Measurements from ENCODE around the gene CRTC2.
"Not testable (repeated sequence)": the region's sequence is repeated elsewhere in the genome, so short reads cannot be mapped to it uniquely, and the experiment has no call there.

The CRTC2 gene, protein sequence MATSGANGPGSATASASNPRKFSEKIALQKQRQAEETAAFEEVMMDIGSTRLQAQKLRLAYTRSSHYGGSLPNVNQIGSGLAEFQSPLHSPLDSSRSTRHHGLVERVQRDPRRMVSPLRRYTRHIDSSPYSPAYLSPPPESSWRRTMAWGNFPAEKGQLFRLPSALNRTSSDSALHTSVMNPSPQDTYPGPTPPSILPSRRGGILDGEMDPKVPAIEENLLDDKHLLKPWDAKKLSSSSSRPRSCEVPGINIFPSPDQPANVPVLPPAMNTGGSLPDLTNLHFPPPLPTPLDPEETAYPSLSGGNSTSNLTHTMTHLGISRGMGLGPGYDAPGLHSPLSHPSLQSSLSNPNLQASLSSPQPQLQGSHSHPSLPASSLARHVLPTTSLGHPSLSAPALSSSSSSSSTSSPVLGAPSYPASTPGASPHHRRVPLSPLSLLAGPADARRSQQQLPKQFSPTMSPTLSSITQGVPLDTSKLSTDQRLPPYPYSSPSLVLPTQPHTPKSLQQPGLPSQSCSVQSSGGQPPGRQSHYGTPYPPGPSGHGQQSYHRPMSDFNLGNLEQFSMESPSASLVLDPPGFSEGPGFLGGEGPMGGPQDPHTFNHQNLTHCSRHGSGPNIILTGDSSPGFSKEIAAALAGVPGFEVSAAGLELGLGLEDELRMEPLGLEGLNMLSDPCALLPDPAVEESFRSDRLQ

DNA sequence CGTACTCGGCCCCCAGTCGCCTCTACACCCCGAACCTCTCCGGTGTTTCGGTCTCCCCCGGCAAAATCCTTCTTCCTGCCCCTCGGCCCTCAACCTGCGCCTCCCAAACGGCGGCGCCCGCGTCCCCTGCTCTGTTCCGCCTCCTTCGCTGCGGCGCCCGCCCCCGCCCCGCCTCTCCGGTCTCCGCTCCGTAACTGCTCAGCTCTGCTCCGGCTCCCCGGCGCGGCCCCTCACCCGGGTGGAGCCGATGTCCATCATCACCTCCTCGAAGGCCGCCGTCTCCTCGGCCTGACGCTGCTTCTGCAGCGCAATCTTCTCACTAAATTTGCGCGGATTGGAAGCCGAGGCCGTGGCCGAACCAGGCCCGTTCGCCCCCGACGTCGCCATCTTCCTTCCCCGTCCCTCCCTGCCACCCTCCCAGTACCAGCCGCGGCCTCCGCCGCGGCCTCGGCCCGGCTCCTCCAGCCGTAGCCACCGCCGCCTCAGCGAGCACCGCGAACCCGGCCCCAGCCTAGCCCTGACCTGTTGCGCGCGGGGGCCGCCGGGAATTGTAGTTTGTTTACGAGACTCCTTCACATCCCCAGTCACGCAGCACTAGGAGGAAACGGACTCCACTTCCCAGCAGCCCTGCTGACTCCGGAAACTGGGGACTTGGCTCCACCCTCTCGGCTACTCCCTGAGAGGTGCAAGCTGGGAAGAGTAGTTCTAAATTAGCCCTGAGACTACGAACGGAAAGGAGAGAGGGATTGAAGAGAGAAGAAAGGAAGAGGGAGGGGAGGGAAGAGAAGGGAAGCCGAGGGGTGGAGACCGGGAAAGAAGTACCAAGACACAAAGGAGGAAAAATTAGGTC lies at the start of gene CRTC2:
TSS of gene CRTC2 (minus strand) at position 502 of the 850 bp plus-strand sequence. CDS start at position 387, 115 bp downstream.
- DNase-seq (ENCODE audit: low read depth in 2 of 2): peak; percentile 96

DNA sequence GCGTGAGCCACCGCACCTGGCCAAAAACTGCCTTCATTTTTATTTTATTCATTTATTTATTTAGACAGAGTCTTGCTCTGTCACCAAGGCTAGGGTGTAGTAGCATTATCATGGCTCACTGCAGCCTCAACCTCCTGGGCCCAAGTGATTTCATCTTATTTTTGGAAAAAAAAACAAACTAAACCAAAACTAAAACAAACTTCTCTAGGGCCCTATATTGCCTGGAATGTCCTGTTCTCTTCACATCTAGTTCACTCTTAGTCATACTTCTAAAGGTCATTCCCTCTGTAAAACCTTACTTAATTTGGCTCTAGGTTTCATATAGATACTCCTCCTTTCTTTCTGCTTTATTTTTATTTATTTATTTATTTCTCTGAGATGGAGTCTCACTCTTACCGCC lies 47.7 kb upstream of the CRTC2 start:
- no peak for DNase-seq (ENCODE audit: low read depth in 2 of 2)

DNA sequence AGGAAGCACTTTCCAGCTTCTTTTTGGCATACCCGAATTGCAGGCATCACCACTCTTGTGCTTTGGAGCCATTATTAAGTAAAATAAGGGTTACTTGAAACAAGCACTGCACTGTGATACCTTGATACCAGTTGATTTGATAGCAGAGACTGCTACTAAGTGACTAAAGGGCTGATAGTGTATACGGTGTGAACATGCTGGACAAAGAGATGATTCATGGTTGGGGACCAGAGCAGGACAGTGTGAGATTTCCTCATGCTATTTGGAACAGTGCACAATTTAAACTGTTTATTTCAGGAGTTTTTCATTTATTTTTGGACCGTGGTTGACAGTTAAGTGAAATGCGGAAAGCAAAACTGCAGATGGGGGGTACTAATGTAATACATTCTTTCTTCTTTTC lies 42.0 kb upstream of the CRTC2 start:
- DNase-seq (ENCODE audit: low read depth in 2 of 2): no peak

DNA sequence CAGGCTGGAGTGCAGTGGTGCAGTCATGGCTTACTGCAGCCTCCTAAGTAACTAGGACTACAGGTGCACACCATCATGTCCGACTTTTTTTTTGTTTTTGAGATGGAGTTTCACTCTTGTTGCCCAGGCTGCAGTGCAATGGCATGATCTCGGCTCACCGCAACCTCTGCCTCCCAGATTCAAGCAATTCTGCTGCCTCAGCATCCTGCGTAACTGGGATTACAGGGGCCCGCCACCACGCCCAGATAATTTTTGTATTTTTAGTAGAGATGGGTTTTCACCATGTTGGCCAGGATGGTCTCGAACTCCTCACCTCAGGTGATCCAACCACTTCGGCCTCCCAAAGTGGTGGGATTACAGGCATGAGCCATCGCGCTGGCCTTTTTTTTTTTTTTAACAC lies 38.5 kb upstream of the CRTC2 start:
- DNase-seq (ENCODE audit: low read depth in 2 of 2): not testable (repeated sequence)

DNA sequence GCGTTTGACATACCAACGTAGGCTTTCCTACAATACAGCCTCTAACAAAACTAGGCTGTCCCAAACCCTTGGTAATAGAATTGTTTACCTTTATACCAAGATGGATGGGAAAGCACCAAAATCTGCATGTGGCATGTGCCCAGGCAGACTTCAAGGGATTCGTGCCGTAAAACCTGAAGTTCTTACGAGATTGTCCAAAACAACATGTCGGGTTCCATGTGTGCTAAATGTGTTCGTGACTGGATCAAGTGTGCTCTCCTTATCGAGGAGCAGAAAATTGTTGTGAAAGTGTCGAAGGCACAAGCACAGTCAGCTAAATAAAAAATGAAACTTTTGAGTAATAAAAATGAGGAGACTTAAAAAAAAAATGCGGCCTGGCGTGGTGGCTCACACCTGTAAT lies 37.2 kb upstream of the CRTC2 start:
- DNase-seq (ENCODE audit: low read depth in 2 of 2): no peak

DNA sequence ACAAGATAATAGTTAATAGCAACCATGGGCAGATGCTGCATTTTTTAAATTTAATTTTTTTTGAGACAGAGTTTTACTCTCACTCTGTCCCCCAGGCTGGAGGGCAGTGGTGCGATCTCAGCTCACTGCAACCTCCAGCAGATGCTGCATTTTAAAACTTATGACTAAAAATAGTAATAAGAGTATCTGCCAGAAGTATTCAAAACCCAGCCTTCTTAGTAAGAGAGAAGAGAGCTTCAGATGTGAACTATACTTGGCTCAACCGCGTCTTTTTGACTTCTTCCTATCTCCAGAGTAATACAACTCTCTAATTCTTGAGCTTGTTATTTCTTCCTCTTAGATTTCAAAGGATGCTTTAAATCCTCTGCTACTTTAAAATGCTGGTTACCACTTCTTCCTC lies 36.8 kb upstream of the CRTC2 start:
- no peak for DNase-seq (ENCODE audit: low read depth in 2 of 2)

DNA sequence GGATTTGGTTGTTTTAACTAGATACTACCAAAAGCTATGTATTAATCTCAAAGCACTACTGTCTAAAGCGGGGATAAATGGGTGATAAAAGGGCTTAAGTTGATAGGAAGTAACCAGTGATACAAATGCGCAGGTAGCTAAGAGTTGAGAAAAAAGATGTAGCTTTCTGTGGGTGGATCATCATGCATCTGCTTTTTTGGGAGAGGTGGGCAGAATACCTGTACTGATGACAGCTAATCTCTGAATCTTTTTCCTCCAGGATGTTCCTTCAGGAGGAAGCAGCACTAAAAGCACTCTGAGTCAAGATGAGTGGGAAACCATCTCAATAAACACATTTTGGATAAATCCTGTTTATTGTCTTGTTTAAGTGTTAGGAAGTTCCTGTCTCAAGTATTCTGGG lies 33.4 kb upstream of the CRTC2 start:
- no peak for DNase-seq (ENCODE audit: low read depth in 2 of 2)

DNA sequence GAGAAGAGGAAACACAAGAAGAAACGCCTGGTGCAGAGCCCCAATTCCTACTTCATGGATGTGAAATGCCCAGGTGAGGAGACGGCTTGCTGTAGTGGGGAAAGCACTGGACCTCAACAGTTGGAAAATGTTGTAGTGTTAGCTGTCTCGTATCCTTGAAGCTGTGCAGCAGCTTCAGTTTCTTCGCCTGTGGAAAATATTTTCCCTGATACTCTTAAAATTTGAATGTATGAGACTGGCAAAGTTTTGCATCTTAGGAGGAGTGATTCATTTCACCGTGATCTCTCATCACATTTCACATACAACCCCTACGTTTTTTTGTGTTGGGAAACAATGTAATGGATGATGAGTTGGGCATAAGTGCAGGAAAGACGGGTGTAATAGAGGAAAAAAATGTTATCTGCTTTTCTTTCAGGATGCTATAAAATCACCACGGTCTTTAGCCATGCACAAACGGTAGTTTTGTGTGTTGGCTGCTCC lies 32.8 kb upstream of the CRTC2 start:
- DNase-seq (ENCODE audit: low read depth in 2 of 2): no peak

DNA sequence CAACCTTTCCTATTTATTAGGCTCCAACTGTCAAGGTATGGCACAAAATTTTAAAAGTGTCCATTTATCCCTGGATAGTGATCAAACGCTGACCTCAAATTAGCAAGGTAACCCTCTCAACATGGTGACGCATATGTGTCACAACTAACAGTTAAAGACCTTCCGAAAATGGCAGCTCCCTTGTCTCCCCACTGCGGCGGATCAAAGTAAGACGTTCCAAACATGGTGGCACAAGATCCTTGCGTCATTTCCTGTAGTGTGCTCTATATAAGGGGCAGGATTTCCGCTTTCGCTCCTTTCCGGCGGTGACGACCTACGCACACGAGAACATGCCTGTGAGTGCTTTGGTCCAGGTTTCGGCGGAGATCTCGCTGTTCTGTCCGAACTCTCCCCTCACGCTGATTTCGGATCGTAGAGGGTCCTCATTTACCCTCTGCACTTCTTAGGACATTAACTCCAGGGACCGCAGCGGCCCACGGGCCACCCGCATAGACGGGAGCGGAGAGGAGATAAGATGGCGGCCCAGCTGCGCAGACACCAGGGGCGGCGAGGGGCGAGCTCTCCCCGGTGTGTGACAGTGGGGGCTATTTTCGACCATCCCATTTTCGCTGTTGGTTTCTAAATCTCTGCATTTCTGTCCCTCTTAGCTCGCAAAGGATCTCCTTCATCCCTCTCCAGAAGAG lies 32.2 kb upstream of the CRTC2 start, which contains the start of gene RPS27:
TSS of gene RPS27 (plus strand) at position 295 of the 683 bp plus-strand sequence. CDS start at position 330, 35 bp downstream.
- peak; percentile 68 to 81 for DNase-seq (ENCODE audit: low read depth in 2 of 2)

DNA sequence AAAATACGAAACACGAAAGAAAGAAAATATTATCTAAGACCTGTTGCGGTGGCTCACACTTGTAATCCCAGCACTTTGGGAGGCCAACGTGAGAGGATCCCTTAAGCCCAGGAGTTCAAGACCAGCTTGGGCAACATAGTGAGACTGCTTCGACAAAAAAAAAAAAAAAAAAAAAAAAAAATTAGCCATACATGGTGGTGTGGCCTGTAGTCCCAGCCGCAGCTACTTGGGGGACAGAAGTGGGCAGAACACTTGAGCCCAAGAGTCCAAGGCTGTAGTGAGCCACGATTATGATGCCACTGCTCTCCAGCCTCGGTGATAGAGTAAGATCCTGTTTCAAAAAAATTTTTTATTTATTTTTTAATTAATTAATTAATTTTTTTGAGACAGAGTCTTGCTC lies 29.2 kb upstream of the CRTC2 start:
- no peak for DNase-seq (ENCODE audit: low read depth in 2 of 2)

DNA sequence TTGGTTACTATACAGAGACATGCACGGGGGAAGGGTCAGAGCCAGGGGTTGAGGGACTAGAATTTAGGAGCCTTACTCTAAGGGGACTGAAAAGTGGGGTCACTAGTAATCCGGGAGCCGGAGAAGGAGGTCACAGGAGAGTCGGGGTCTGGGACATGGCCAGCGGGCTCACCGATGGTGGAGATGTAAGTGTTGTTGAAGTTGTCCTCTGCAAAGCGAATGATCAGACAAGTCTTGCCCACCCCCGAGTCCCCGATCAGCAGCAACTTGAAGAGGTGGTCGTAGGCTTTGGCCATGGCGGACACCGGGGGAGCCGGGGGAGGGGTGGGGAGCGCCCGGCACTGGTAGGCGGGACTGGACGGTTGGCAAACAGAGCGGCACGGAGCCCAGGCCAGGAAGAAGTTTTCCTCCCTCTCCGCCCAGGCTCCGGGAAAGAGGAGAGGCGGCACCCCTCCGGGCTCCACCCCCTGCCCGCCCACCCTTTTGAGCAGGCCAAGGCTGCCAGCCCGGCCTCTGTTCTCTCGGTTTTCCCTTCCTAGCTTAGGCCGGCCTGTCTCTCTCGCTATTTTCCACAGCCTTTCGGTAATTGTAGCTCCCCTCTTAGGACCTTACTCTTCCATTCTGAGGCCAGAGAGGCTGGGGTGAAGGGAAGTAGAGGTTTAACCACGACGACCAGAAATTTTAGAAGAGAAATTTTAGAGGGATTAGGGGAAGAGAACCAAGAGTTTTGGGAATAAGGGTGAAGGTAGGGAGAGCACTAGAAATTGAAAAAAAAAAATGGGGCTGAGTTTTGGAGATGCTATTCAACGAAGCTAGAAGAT lies 27.7 kb upstream of the CRTC2 start, which contains the start of gene RAB13:
TSS of gene RAB13 (minus strand) at position 399 of the 821 bp plus-strand sequence. CDS start at position 296, 103 bp downstream.
- DNase-seq (ENCODE audit: low read depth in 2 of 2): no peak

DNA sequence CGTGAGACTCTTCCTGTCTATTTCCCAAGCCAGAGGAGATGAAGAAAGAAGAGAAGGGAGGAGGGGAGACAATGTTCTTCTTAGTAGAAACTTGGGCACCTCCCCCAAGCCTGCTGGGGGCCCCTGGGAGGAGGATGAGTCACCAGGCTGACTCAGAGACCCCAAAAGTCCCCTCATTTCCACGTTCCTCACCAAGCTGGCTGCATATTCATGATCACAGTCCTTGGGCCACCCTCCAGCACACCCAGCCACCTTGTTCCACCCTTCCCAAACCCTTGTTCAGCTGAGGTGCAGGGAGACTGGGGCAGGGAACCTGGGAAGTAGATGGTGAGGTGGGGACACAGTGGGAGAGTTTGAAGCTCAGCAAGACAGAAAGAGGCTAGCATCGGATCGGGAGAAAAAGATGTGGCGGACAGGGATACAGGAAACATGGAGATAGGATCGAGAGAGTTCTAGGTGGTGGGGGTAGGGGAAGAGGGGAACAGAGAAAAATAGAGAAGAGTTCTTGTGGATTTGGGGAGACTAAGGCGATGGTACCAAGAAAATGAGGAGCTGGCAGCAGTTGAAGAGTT lies 27.0 kb upstream of the CRTC2 start:
- peak in 1 of 2 donors; percentile 38 for DNase-seq (ENCODE audit: low read depth in 2 of 2)

DNA sequence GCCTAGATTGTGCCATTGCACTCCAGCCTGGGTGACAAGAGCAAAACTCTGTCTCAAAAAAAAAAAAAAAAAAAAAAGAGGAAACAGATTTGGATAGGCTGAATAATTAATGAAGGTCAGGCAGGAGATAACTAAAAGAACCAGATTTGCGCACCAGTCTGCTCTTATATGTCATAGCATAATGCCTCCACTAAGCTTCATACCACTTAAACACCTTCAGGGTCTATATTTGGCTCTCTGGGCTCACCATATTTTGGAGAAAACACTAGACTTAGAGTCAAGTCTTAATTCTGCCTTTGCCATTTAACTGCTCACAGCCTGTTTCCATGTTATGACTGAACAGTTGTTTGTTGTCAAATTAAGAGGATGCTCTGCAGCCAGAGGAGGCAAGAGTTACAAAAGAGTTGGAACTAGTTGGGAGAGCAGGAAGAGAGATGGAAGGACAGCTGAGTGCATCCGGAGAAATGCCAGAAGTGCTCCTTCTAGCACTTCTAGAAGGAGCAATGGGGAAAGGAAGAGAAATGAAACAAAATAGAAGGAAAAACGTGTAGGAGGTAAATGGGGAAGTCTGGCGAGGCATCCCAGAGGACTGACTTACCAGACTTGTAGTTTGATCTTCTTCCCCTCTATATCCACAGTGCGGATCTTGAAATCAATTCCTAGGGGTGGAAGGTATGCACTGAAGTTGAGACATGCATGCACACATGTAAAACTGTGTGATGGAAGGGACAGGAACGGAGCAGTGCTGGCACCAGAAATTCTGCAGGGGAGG lies 25.9 kb upstream of the CRTC2 start:
- DNase-seq (ENCODE audit: low read depth in 2 of 2): no peak

DNA sequence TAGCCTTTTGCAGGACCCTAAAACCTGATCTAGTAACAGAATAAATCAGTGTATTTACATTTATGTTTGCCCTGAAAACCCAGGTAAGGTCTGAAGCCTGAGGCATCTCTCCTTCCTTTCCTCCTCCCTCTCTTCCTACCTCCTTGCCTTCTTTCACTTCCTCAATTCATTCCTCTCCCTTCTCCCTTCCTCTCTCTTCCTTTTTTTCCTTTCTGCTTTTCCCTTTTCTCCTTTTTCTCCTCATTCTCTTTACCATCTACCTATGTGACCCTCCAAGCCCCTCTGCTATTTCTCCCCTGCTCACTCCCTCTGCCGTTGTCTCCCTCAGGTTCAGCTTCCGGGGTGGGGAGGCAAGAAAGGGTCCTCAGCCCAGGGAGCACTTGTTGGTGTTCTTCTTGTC lies 23.3 kb upstream of the CRTC2 start:
- DNase-seq (ENCODE audit: low read depth in 2 of 2): not testable (repeated sequence)

DNA sequence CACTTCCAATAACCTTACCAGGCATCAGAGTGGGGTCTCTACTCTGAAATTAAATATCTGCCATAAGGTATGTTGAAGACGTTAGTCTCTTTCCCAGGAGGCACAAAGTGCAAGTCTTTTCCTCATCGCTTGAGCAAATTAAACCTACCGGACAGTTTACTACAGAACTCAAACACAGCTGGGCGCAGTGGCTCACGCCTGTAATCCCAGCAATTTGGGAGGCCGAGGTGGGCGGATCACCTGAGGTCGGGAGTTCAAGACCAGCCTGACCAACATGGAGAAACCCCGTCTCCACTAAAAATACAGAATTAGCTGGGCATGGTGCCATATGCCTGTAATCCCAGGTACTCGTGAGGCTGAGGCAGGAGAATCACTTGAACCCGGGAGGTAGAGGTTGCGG lies 20.7 kb upstream of the CRTC2 start:
- not testable (repeated sequence) for DNase-seq (ENCODE audit: low read depth in 2 of 2)

DNA sequence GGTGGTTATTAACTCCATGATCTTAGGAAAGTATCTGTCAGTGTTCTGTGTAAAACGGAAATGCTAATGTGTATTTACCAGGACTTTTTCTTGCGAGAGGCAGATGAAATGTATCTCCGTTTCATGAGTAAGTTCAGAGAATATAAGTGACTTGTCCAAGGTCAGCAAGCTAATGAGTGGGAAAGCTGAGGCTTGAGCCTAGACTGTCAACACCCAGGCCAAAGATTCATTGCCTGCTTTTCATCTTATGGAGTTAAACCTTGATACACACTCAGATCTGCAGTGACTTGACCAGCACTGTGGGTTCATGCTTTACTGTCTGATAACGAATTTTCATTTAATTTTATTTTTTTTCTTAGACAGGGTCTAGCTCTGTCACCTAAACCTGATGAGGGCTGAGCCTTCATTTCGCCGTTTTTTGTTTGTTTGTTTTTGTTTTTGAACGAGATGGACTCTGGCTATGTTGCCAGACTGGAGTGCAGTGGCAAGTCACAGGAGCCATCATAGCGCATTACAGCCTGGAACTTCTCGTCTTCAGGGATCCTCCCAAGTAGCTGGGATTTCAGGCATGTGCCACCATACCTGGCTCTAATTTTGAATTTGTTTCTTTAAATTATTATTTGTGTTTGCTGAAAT lies 20.0 kb upstream of the CRTC2 start:
- no peak for DNase-seq (ENCODE audit: low read depth in 2 of 2)

DNA sequence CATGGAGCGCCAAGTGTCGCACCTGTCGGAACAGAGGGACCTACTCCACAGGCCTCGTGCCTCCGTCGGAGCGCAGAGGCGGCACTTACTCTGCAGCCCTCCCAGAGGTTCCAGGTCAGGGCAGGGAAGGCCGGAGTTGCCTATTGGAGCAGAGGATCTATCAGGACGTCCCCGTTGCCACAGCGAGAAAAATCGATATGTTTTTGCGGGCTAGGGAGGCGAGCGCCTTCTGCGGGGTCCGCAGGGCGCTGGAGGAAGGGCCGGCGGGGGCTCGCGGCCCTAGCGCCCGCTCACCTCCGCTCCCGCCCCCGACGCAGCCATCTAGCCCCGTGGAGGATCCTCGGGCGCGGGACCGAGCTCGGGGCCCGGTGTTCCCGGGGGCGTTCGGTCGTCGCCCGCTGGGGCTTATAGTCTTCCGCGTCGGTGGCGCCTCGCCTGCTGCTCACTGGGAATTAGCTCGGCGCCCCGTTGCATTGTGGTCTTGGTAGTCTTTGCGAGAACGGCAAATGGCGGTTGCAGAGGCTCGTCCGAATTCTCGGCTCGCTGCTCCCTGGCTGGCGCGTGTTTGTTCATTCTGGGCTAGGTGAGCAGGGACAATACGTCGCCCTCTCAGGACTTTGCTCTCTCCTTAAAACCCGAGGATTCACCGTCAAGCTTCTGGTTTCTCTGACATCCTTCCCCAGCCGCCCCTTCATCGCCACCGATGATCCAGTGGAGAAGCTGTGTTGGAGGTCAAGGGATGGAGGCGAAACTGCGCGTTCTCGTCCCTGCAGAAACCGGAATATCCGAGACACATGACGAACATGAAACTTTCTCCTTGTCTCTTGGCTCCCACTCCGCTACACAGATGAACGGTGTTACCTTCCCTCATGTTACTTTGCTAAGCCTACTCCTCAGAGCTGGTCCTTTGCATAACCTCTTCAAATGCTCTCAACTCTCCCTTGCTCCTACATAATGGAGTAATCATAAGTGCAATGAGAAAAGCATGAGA lies 19.1 kb upstream of the CRTC2 start, which contains the start of gene JTB:
TSS of gene JTB (minus strand) at position 425 of the 991 bp plus-strand sequence. CDS start at position 3, 422 bp downstream.
- peak; percentile 75 to 82 for DNase-seq (ENCODE audit: low read depth in 2 of 2)
